Prostate gland (tissue), 2 donors: Measurements from ENCODE around the gene INPP4B.

Source experiments
- CTCF ChIP-seq, 4 experiments: fragments of 200-600 bp in 2 of 4; fragments of 450-650 bp in 2 of 4; sonication (generic) in 2 of 4; IDR thresholded peaks; 1 replicate in 3 of 4; 2 replicates in 1 of 4; pipeline ENCODE4 v1.5.1; 2016 to 2019; ENCODE audit warnings: antibody characterized with exemption in 4 of 4, mild to moderate bottlenecking in 2 of 4, moderate library complexity in 2 of 4
- POLR2A ChIP-seq: fragments of 450-650 bp; IDR thresholded peaks from one replicate; pipeline ENCODE4 v1.6.1; 2016; ENCODE audit warnings: antibody characterized with exemption, mild to moderate bottlenecking
- POLR2AphosphoS5 ChIP-seq: sonication (generic); formaldehyde crosslinking; IDR thresholded peaks from one replicate; pipeline ENCODE4 v1.6.1; 2017; ENCODE audit warnings: antibody characterized with exemption

DNA sequence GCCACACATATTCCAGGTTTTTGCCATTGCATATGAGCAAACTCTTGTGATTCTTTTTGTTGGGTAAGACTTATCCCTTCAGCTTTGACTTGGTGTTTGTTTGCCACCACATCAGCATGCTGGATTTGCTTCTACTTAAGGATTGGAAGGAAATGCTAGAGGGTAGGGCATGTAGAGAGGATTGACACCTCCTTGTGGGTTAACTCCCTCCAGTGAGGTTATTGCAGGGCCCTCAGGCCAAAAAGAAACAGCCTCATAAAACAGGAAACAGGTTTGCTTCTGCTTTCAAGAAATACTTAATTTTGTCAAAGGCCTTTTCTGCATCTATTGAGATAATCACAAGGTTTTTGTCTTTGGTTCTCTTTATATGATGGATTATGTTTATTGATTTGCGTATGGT, 15.2 kb upstream of the INPP4B start:
- no peak for TF ChIP-seq CTCF (IDR thresholded peaks at IDR 0.05)
- no peak for TF ChIP-seq POLR2A
- TF ChIP-seq POLR2AphosphoS5 = no peak
